K562 (cell line): ENCODE results near the gene OXSR1.

Experiments
- RAD21 ChIP-seq, 2 experiments: fragments of 250-450 bp in 1 of 2; fragments of 450-650 bp in 1 of 2; sonication (Bioruptor Pico) in 1 of 2; formaldehyde crosslinking in 1 of 2; IDR thresholded peaks in 1 of 2; conservative IDR thresholded peaks in 1 of 2; 2 replicates each; pipeline versions ENCODE4 v1.4.0 to v1.8.0; 2020 to 2022; ENCODE audit warnings: mild to moderate bottlenecking in 2 of 2, moderate library complexity in 1 of 2
- TOE1 ChIP-seq, 2 experiments: fragments of 450-650 bp in 1 of 2; sonication (generic) in 1 of 2; formaldehyde crosslinking in 1 of 2; IDR thresholded peaks; 2 replicates each; pipeline versions ENCODE4 v1.7.1 to v1.8.0; 2016 to 2022; ENCODE audit warnings: borderline replicate concordance in 2 of 2, mild to moderate bottlenecking in 2 of 2, antibody characterized with exemption in 1 of 2, inconsistent platforms in 1 of 2, low read depth in 1 of 2, missing genetic modification reagents in 1 of 2, moderate library complexity in 1 of 2
- ZC3H8 ChIP-seq: fragments of 450-650 bp; IDR thresholded peaks from 2 replicates; pipeline ENCODE4 v1.6.1; 2017
- ZNF274 ChIP-seq: IDR thresholded peaks from 2 replicates; pipeline ENCODE4 v1.6.1; 2011; ENCODE audit warnings: low read depth, mild to moderate bottlenecking, low read length, moderate library complexity, borderline replicate concordance
- TF ChIP-seq, protein P1 (sequence below), 2 experiments: IDR thresholded peaks; 2 replicates each; pipeline ENCODE4 v1.6.1; 2012; ENCODE audit warnings: improper control_type of control experiment in 2 of 2, low read depth in 2 of 2, low read length in 2 of 2, borderline replicate concordance in 1 of 2
- TF ChIP-seq, protein P2 (sequence below), 3 experiments: IDR thresholded peaks in 2 of 3; conservative IDR thresholded peaks in 1 of 3; 2 replicates each; pipeline ENCODE4 v1.5.1; 2011 to 2012; ENCODE audit warnings: low read length in 3 of 3, mild to moderate bottlenecking in 3 of 3, control low read depth in 2 of 3, improper control_type of control experiment in 1 of 3, inconsistent platforms in 1 of 3, low read depth in 1 of 3, mixed read lengths in 1 of 3, moderate library complexity in 1 of 3; ENCODE audit not compliant: insufficient read depth in 2 of 3

DNA sequence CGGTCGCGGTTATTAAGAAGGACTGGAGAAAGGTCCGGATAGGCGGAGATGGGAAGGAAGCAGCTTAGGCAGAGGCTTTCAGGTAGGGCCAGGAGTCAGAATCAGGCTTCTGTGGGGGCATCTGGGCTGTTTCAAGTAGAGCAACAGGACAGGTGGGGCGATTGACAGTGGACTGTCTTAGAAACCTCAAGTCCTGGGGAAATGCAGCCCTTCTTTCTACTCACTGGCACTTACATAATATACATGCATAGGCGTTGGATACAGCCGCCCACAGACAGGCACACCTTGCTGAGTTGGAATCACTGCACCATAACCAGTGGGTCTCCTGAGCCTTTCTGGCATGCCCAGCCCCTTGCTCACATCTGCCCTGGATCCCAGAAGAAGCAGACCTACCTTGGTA, 26.1 kb upstream of the OXSR1 start:
- no peak for TF ChIP-seq TOE1 (IDR thresholded peaks at IDR 0.05; ENCODE audit: borderline replicate concordance)
- no peak for TF ChIP-seq TOE1 (CRISPR knock-in tag; IDR thresholded peaks at IDR 0.05; ENCODE audit: borderline replicate concordance, low read depth)
- TF ChIP-seq, protein P1, sequence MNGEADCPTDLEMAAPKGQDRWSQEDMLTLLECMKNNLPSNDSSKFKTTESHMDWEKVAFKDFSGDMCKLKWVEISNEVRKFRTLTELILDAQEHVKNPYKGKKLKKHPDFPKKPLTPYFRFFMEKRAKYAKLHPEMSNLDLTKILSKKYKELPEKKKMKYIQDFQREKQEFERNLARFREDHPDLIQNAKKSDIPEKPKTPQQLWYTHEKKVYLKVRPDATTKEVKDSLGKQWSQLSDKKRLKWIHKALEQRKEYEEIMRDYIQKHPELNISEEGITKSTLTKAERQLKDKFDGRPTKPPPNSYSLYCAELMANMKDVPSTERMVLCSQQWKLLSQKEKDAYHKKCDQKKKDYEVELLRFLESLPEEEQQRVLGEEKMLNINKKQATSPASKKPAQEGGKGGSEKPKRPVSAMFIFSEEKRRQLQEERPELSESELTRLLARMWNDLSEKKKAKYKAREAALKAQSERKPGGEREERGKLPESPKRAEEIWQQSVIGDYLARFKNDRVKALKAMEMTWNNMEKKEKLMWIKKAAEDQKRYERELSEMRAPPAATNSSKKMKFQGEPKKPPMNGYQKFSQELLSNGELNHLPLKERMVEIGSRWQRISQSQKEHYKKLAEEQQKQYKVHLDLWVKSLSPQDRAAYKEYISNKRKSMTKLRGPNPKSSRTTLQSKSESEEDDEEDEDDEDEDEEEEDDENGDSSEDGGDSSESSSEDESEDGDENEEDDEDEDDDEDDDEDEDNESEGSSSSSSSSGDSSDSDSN (IDR thresholded peaks at IDR 0.05; ENCODE audit: borderline replicate concordance in 1 of 2, low read depth in 2 of 2, low read length in 2 of 2) = no peak
- no peak for TF ChIP-seq ZC3H8
- TF ChIP-seq, protein P2, sequence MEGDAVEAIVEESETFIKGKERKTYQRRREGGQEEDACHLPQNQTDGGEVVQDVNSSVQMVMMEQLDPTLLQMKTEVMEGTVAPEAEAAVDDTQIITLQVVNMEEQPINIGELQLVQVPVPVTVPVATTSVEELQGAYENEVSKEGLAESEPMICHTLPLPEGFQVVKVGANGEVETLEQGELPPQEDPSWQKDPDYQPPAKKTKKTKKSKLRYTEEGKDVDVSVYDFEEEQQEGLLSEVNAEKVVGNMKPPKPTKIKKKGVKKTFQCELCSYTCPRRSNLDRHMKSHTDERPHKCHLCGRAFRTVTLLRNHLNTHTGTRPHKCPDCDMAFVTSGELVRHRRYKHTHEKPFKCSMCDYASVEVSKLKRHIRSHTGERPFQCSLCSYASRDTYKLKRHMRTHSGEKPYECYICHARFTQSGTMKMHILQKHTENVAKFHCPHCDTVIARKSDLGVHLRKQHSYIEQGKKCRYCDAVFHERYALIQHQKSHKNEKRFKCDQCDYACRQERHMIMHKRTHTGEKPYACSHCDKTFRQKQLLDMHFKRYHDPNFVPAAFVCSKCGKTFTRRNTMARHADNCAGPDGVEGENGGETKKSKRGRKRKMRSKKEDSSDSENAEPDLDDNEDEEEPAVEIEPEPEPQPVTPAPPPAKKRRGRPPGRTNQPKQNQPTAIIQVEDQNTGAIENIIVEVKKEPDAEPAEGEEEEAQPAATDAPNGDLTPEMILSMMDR (IDR thresholded peaks at IDR 0.05 in 2 of 3, conservative IDR thresholded peaks at IDR 0.05 in 1 of 3; ENCODE audit: insufficient read depth in 2 of 3, low read depth in 1 of 3, low read length in 3 of 3) = no peak
- no peak for TF ChIP-seq ZNF274
- no peak for TF ChIP-seq RAD21 (CRISPR knock-in tag; conservative IDR thresholded peaks at IDR 0.05 in 1 of 2, IDR thresholded peaks at IDR 0.05 in 1 of 2)
